GM21786 (cell line): Measurements from ENCODE around the gene NUTM2E.
A peak's percentile ranks its signal among the peaks of the same experiment; 100 is the strongest.
"Not testable (repeated sequence)": the region's sequence is repeated elsewhere in the genome, so short reads cannot be mapped to it uniquely, and the experiment has no call there.

ENCODE experiments used
- ATAC-seq: cut with Tn5 transposase; IDR thresholded peaks from one replicate; pipeline ENCODE4 v1.9.1; 2021; ENCODE audit not compliant: unreplicated experiment

The NUTM2E gene

GRCh38 chr10:79826496-79827215 is at the start of gene NUTM2E:
TSS of gene NUTM2E (plus strand) at chr10:79826739. CDS start at chr10:79841741, 15,002 bp downstream.
- peak; percentile 97 for ATAC-seq

- not testable (repeated sequence) for ATAC-seq
Measured at GRCh38 chr10:79777997-79778396, 48.5 kb upstream of the NUTM2E start.

GRCh38 chr10:79779310-79779938 is 47.1 kb upstream of the NUTM2E start:
- ATAC-seq = peak; percentile 97

GRCh38 chr10:79779992-79780391 is 46.5 kb upstream of the NUTM2E start:
- ATAC-seq = not testable (repeated sequence)

GRCh38 chr10:79781584-79781983 is 45.0 kb upstream of the NUTM2E start:
- not testable (repeated sequence) for ATAC-seq

GRCh38 chr10:79787455-79787952 is 39.0 kb upstream of the NUTM2E start:
- ATAC-seq = not testable (repeated sequence)

GRCh38 chr10:79789351-79789750 is 37.2 kb upstream of the NUTM2E start:
- ATAC-seq = not testable (repeated sequence)

- not testable (repeated sequence) for ATAC-seq
Measured at GRCh38 chr10:79791906-79792517, 34.5 kb upstream of the NUTM2E start.

GRCh38 chr10:79799337-79799736 is 27.2 kb upstream of the NUTM2E start:
- not testable (repeated sequence) for ATAC-seq

GRCh38 chr10:79805857-79806256 is 20.7 kb upstream of the NUTM2E start:
- not testable (repeated sequence) for ATAC-seq

GRCh38 chr10:79811895-79812294 is 14.6 kb upstream of the NUTM2E start:
- ATAC-seq = not testable (repeated sequence)

- ATAC-seq = not testable (repeated sequence)
Measured at GRCh38 chr10:79816290-79816689, 10.2 kb upstream of the NUTM2E start.

GRCh38 chr10:79823387-79823786 is 3.2 kb upstream of the NUTM2E start:
- not testable (repeated sequence) for ATAC-seq

GRCh38 chr10:79825587-79826011 is 940 bp upstream of the NUTM2E start:
- peak; percentile 12 for ATAC-seq

- ATAC-seq = not testable (repeated sequence)
Measured at GRCh38 chr10:79826131-79826495, 426 bp upstream of the NUTM2E start.

GRCh38 chr10:79833833-79834232 is 7.3 kb downstream of the NUTM2E start:
- ATAC-seq = not testable (repeated sequence)

- not testable (repeated sequence) for ATAC-seq
Measured at GRCh38 chr10:79835891-79836290, 9.4 kb downstream of the NUTM2E start.

- not testable (repeated sequence) for ATAC-seq
Measured at GRCh38 chr10:79836891-79837290, 10.4 kb downstream of the NUTM2E start.

GRCh38 chr10:79838441-79838840 is 11.9 kb downstream of the NUTM2E start:
- ATAC-seq = not testable (repeated sequence)

- ATAC-seq = not testable (repeated sequence)
Measured at GRCh38 chr10:79853191-79853854, 26.8 kb downstream of the NUTM2E start.

- ATAC-seq = not testable (repeated sequence)
Measured at GRCh38 chr10:79862269-79862668, 35.7 kb downstream of the NUTM2E start.
